ENCODE data around the gene MYL4. TPM values are rescaled to one million over a fixed set of nuclear protein-coding genes. Genes with fewer than 3 reads are reported as not detected.

The MYL4 gene
- polyA plus RNA-seq, 1 of the 3 experiments (the other 2 are of a cell fraction) = not detected

GRCh38 chr17:47184681-47185080, 24.5 kb upstream of the MYL4 start:
- ChIA-PET CTCF (interaction anchor here (0.8 to 1.3 kb wide), 5 partner anchors 14 to 131 kb away, joined by 3 to 6 read pairs (median 3); no protein-coding TSS in a partner anchor), POLR2A (interaction anchor here (0.7 to 0.9 kb wide), 2 partner anchors 26 to 139 kb away, joined by 3 to 4 read pairs; partner anchors contain the start of gene EFCAB13)
- Histone ChIP-seq H3K9me2 (no peaks in the 10 kb centered on the region), H3K4me2 (no peak overlapping the region), H3K4me1 (ENCODE audit: control insufficient read depth in 1 of 2, insufficient read depth in 2 of 2, low read depth in 1 of 2, low read length in 1 of 2) (peaks cover 0 to 42% of the 10 kb centered on the region in 2 experiments; a peak in 3 of 4 replicates), H3K27me3 (ENCODE audit: insufficient read depth) (no peaks in the 10 kb centered on the region), H3K4me3 (ENCODE audit: low read depth in 2 of 2, low read length in 1 of 2) (no peak overlapping the region; a peak in 1 of 4 replicates), H3K36me3 (replicated peaks in 1 of 2; ENCODE audit: control insufficient read depth in 1 of 2, insufficient read depth in 2 of 2, low read length in 1 of 2) (peaks cover 40 to 52% of the 10 kb centered on the region in 2 experiments), H3K79me2 (ENCODE audit: insufficient read depth) (peaks cover 94% of the 10 kb centered on the region), H3K9me3 (no peaks in the 10 kb centered on the region), H4K20me1 (ENCODE audit: insufficient read depth) (peaks cover 80% of the 10 kb centered on the region), H2AFZ (ENCODE audit: low read depth) (no peak overlapping the region), H3K27ac (ENCODE audit: low read depth in 2 of 2, low read length in 1 of 2) (peak overlapping the region in 1 of 2 experiments; percentile 61; a peak in 2 of 4 replicates), H3K9ac (no peak overlapping the region), H3F3A (replicated peaks; ENCODE audit: insufficient read depth) (peaks cover 15% of the 10 kb centered on the region)
- TF ChIP-seq ZBTB33 (IDR thresholded peaks at IDR 0.05; ENCODE audit: borderline replicate concordance, low read depth) (no peak), RAD21 (IDR thresholded peaks at IDR 0.05; ENCODE audit: low read length) (no peak), TCF12 (IDR thresholded peaks at IDR 0.05) (peak; percentile 28; the same call in 1 of the 2 replicates), YY1 (IDR thresholded peaks at IDR 0.05; ENCODE audit: low read depth) (no peak)
- 73% methylated on average over 6 of the region's 6 CpGs for WGBS (ENCODE audit: low lambda C conversion rate)
- DNase-seq = peak; percentile 41

- H3K4me2 ChIP-seq = peak overlapping the region; percentile 86
- WGBS (ENCODE audit: low lambda C conversion rate) = 3% methylated on average over 15 of the region's 15 CpGs
- peaks cover 48% of the 10 kb centered on the region for H4K20me1 ChIP-seq (ENCODE audit: insufficient read depth)
- H3K27ac ChIP-seq (ENCODE audit: low read depth in 2 of 2, low read length in 1 of 2) = peak overlapping the region; percentile 93 to 96
- H3K27me3 ChIP-seq (ENCODE audit: insufficient read depth) = no peaks in the 10 kb centered on the region
- peaks cover 10% of the 10 kb centered on the region for H3F3A ChIP-seq (replicated peaks; ENCODE audit: insufficient read depth)
- DNase-seq = peak; percentile 42
- peak overlapping the region; percentile 66 for H2AFZ ChIP-seq (ENCODE audit: low read depth)
- H3K9ac ChIP-seq = peak overlapping the region; percentile 98
- CTCF ChIA-PET = no interaction called here
- H3K4me3 ChIP-seq (ENCODE audit: low read depth in 2 of 2, low read length in 1 of 2) = peak overlapping the region; percentile 90 to 93
- H3K36me3 ChIP-seq (replicated peaks in 1 of 2; ENCODE audit: control insufficient read depth in 1 of 2, insufficient read depth in 2 of 2, low read length in 1 of 2) = peaks cover 17% of the 10 kb centered on the region in 2 experiments
- H3K79me2 ChIP-seq (ENCODE audit: insufficient read depth) = peaks cover 58% of the 10 kb centered on the region
- POLR2A ChIA-PET = no interaction called here
- H3K4me1 ChIP-seq (ENCODE audit: control insufficient read depth in 1 of 2, insufficient read depth in 2 of 2, low read depth in 1 of 2, low read length in 1 of 2) = peaks cover 0 to 39% of the 10 kb centered on the region in 2 experiments; a peak in 3 of 4 replicates
- no peaks in the 10 kb centered on the region for H3K9me3 ChIP-seq
- no peaks in the 10 kb centered on the region for H3K9me2 ChIP-seq
- no peak; the same call in 1 of the 2 replicates for TF ChIP-seq POLR2AphosphoS5 (IDR thresholded peaks at IDR 0.05; ENCODE audit: low read depth, low read length)
- peak; percentile 28 for TF ChIP-seq MXI1 (IDR thresholded peaks at IDR 0.05; ENCODE audit: low read depth, low read length)
Measured at GRCh38 chr17:47188271-47188875, 20.8 kb upstream of the MYL4 start.
